ENCODE measurements around the gene RHBG. TPM values are rescaled to one million over a fixed set of nuclear protein-coding genes. Genes with fewer than 3 reads are reported as not detected.
"Not testable (repeated sequence)": the region's sequence is repeated elsewhere in the genome, so short reads cannot be mapped to it uniquely, and the experiment has no call there.

RHBG gene
- 10 to 100 TPM in 1 of 4 donors, 1 to 10 TPM in 3; 7.4 to 14.8 (median 8.1) TPM for total RNA-seq

DNA sequence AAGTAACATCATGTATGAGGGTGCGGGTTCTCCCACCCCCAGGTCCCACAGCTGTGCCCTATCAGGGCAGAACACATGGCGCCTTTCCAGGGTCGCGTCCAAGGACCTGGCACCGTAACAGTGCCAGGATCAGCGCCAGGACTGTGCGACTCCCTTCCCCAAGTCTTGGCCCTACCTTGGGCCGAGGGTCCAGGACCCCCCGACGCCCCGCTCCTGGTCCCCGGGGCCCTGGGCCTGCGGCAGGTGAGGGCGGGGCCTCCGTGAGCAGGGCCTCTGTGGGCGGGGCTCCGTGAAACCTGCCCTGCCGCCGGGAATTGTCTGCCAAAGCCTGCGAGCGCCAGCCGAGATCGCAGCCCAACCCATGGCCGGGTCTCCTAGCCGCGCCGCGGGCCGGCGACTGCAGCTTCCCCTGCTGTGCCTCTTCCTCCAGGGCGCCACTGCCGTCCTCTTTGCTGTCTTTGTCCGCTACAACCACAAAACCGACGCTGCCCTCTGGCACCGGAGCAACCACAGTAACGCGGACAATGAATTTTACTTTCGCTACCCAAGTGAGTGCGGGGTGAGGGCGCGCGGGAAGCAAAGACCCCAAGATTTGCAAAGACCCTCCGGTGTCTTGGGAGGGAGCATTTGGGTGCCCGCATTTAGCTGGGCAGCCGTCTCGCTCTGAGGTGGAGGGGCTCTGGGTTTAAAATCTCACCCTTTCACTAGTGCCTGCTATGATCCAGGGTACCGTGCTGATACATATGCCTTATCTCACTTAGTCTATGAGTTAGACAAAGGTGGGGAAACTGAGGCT lies at the start of gene RHBG:
RHBG (plus strand) TSS at position 323 of the 796 bp plus-strand sequence; CDS start at position 362, 39 bp downstream.
- peaks cover 14% of the 10 kb centered on the region for H3K4me1 ChIP-seq
- H3K27ac ChIP-seq: no peak within 1 kb of the TSS

GRCh38 chr1:156319664-156320063 lies 49.3 kb upstream of the RHBG start:
- peaks cover 99% of the 10 kb centered on the region for H3K36me3 ChIP-seq
- H3K9me3 ChIP-seq: no peaks in the 10 kb centered on the region
- H3K4me3 ChIP-seq: no peak overlapping the region
- DNase-seq (ENCODE audit: low spot score in 2 of 2): peak in 1 of 2 donors; percentile 18
- H3K27me3 ChIP-seq: no peaks in the 10 kb centered on the region
- 62% methylated on average over 1 of the region's 1 CpG for WGBS
- TF ChIP-seq EP300 (IDR thresholded peaks at IDR 0.05): no peak
- TF ChIP-seq CTCF (IDR thresholded peaks at IDR 0.05): peak; percentile 5 to 41
- no peak for TF ChIP-seq POLR2A (IDR thresholded peaks at IDR 0.05)
- no peak overlapping the region for H3K27ac ChIP-seq
- H3K4me1 ChIP-seq: no peaks in the 10 kb centered on the region

More for the DNA sequence above, at the start of gene RHBG:
- Histone ChIP-seq H3K27me3 (peaks cover 34% of the 10 kb centered on the region), H3K9me3 (no peaks in the 10 kb centered on the region), H3K4me3 (peak within 1 kb of the TSS; percentile 51), H3K36me3 (no peaks in the 10 kb centered on the region)
- no peak for DNase-seq (ENCODE audit: low spot score in 2 of 2)
- TF ChIP-seq CTCF (IDR thresholded peaks at IDR 0.05): no peak
- no peak for TF ChIP-seq POLR2AphosphoS5 (IDR thresholded peaks at IDR 0.05)
- TF ChIP-seq POLR2A (IDR thresholded peaks at IDR 0.05): no peak
- TF ChIP-seq EP300 (IDR thresholded peaks at IDR 0.05): no peak
- 7% methylated on average over 37 of the region's 48 CpGs for WGBS

DNA sequence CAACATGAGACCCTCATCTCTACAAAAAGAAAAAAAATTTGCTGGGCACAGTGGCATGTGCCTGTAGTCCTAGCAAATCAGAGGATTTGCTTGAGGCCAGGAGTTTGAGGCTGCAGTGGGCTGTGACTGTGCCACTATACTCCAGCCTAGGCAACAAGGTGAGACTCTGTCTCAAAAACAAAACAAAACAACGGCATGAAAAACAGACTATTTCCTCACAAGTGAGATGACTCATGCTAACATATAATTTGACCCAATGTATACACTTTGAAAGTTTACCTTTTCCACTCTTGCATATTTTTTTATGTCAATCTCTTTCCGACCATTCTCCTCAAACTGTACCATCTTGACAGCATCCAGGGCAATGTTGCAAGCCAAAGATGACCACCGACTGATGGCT lies 48.5 kb upstream of the RHBG start:
- Histone ChIP-seq H3K27me3 (no peaks in the 10 kb centered on the region), H3K4me1 (no peaks in the 10 kb centered on the region), H3K9me3 (no peaks in the 10 kb centered on the region), H3K4me3 (no peak overlapping the region), H3K27ac (no peak overlapping the region), H3K36me3 (peaks cover 95% of the 10 kb centered on the region)
- TF ChIP-seq CTCF (IDR thresholded peaks at IDR 0.05) (no peak), POLR2AphosphoS5 (IDR thresholded peaks at IDR 0.05) (no peak), EP300 (IDR thresholded peaks at IDR 0.05) (no peak), POLR2A (IDR thresholded peaks at IDR 0.05) (no peak)
- DNase-seq (ENCODE audit: low spot score in 2 of 2): no peak
- WGBS: 80% methylated on average over 3 of the region's 3 CpGs

- not testable (repeated sequence) for H3K4me1 ChIP-seq; H3K27me3 ChIP-seq; H3K4me3 ChIP-seq; DNase-seq (ENCODE audit: low spot score in 2 of 2); H3K27ac ChIP-seq; H3K9me3 ChIP-seq
- WGBS: 95% methylated on average over 9 of the region's 9 CpGs
- peaks cover 73% of the 10 kb centered on the region for H3K36me3 ChIP-seq
Measured at GRCh38 chr1:156323179-156323578, 45.8 kb upstream of the RHBG start.

DNA sequence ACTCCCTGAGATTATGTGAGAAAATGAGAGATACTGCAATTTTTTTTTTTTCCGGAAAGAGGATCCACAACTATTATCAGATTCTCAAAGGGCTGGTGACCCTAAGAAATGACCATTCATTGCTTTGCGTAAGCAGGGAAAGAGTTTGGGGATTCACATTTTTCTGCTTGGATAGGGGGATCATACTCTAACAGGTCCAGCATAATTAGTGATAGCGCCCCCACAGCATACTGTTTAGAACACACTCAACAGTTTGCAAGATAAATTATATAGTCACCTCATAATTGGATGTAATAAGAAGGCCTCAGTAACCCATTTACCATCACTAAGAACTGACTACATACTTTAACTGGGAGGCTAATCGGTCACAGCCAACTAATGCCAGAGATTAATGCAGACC lies 32.8 kb upstream of the RHBG start:
- Histone ChIP-seq H3K9me3 (no peaks in the 10 kb centered on the region), H3K27me3 (no peaks in the 10 kb centered on the region), H3K4me1 (peaks cover 16% of the 10 kb centered on the region), H3K36me3 (peaks cover 40% of the 10 kb centered on the region), H3K27ac (no peak overlapping the region), H3K4me3 (no peak overlapping the region)
- TF ChIP-seq EP300 (IDR thresholded peaks at IDR 0.05) (no peak), POLR2A (IDR thresholded peaks at IDR 0.05) (no peak), CTCF (IDR thresholded peaks at IDR 0.05) (no peak), POLR2AphosphoS5 (IDR thresholded peaks at IDR 0.05) (no peak)
- 67% methylated on average over 4 of the region's 4 CpGs for WGBS
- no peak for DNase-seq (ENCODE audit: low spot score in 2 of 2)

Data from suprapubic skin (tissue), 4 donors.